ENCODE measurements around the gene SMIM21. TPM values are rescaled to one million over a fixed set of nuclear protein-coding genes. Genes with fewer than 3 reads are reported as not detected.
A peak's percentile ranks its signal among the peaks of the same experiment; 100 is the strongest.

Gene SMIM21
- total RNA-seq, result not detected
- long read RNA-seq, result 0 reads

DNA sequence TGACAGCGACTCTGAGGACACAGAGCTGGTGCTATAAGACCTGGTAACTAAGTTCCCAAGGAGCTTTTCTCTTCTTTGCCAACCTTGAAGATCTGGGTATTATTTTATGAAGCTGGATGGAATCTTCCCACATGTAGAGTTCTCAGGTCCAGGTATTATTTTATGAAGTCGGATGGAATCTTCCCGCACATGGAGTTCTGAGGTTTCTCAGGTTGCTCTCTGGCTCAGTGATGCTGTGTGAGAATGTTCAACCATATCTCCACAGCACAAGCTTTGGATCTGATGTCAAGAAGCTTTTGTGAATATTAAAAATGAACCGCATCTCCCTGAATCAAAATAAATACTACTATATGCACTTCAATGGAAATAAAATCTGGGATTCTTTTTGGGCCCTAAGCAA is at the start of gene SMIM21:
SMIM21 (minus strand) TSS at position 101 of the 400 bp plus-strand sequence. CDS start 140 bp downstream, outside the sequence.
- no peak for ATAC-seq
- intact Hi-C loops (cut with DNase I), result no loop called here
- no peak for DNase-seq

DNA sequence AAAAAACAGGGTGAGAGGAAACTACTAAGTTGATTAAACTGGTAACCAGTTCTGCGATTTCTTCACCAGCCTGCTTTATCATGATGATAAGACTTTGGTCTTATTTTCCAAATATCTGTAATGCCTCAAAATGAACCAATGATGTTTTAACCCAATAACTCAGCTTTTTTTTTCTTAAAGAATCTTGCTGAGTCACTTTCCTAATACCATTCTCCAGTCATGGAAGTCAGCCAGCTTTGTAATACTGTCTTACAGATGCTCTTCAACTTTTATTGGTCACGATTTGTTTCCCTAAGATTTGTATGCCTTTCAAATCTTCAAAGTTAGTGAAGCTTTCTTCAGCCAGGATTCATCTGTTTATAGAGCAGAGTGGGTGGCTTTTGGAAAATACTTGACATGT is 47.7 kb upstream of the SMIM21 start:
- ATAC-seq (no peak), DNase-seq (no peak)
- intact Hi-C loops (cut with DNase I), result loop anchor here in 1 of 2 donors (5.0 to 10.0 kb wide), 2 partner anchors 270 to 823 kb away; partner anchors contain the start of gene PTGR3

- intact Hi-C loops (cut with DNase I), result loop anchor here in 1 of 2 donors (10.0 kb wide), 1 partner anchor 270 kb away; the partner anchor contains the start of gene PTGR3
- ATAC-seq (no peak), DNase-seq (no peak)
These were observed 46.8 kb upstream of the SMIM21 start for GRCh38 chr18:75474332-75474731.

DNA sequence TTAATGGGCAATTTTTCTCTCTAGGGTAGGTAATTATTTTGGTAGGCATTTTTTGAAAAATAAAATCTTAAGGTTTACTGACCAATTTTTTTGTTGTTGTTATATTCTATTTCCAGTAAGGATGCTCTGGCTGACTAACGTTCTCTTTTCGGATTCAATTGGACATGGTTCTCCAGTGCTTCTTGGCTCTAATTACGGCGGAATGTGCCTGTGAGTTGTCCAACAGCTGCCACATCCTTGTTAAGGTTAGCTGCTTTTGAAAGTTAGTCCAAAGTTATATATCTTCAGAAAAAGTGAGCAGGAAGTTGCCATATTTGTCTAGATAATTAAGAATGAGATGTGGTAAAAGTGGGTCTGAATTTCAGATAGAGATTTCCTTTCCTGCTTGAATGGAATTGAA is 45.8 kb upstream of the SMIM21 start:
- intact Hi-C loops (cut with DNase I), result loop anchor here in 1 of 2 donors (10.0 kb wide), 1 partner anchor 269 kb away; the partner anchor contains the start of gene PTGR3

GRCh38 chr18:75472906-75473305 is 45.4 kb upstream of the SMIM21 start:
- ATAC-seq (no peak), DNase-seq (no peak)
- intact Hi-C loops (cut with DNase I), result loop anchor here in 1 of 2 donors (10.0 kb wide), 1 partner anchor 268 kb away; the partner anchor contains the start of gene PTGR3

More for the DNA sequence above, 45.8 kb upstream of the SMIM21 start:
- DNase-seq (no peak), ATAC-seq (no peak)

- intact Hi-C loops (cut with DNase I), result loop anchor here in 1 of 2 donors (10.0 kb wide), 1 partner anchor 268 kb away; the partner anchor contains the start of gene PTGR3
These were observed 44.9 kb upstream of the SMIM21 start for GRCh38 chr18:75472396-75472795.

DNA sequence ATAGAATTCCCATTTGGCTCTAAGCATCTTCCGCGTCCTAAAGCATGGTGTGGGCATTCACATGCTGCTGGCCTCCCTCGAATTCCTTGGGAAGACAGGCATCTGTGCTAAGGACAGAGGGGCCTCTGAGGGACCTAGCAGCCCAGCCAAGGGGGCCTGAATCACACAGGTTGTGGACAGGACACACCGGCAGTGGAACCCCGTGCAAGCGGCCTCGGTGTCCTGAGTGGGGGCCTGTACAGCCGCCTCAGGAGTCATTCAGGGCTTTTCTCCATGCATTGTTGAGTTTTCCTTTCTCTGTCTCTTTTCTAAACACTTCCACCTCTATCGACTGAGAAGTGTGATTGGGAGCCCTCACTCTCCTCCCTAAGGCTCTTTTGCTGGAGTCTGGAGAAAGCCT is 44.3 kb upstream of the SMIM21 start:
- no peak for ATAC-seq

More at GRCh38 chr18:75472396-75472795, 44.9 kb upstream of the SMIM21 start:
- DNase-seq, result no peak
- ATAC-seq, result no peak

DNA sequence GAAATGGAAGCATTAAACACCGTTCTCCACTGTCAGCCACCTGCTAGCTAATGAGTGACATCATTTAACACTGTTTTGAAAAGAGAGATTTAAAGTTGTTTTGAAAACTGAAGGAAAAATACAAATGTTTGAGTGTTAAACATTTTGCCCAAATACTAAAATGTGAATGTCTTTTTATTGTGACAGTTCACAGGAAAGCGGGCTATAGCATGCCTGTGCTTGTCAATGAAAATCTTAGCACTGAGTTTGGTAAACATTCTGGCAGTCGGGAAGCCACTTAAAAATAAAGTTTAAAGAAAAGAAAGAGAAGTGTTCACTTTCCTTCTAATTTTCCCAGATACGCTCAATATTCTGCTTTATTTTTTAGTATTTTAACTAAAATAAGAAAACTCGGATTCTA is 40.3 kb upstream of the SMIM21 start:
- ATAC-seq (no peak), DNase-seq (no peak)
- intact Hi-C loops (cut with DNase I), result no loop called here

More for the DNA sequence above, 44.3 kb upstream of the SMIM21 start:
- no peak for DNase-seq
- intact Hi-C loops (cut with DNase I), result loop anchor here in 1 of 2 donors (10.0 kb wide), 1 partner anchor 267 kb away; the partner anchor contains the start of gene PTGR3

DNA sequence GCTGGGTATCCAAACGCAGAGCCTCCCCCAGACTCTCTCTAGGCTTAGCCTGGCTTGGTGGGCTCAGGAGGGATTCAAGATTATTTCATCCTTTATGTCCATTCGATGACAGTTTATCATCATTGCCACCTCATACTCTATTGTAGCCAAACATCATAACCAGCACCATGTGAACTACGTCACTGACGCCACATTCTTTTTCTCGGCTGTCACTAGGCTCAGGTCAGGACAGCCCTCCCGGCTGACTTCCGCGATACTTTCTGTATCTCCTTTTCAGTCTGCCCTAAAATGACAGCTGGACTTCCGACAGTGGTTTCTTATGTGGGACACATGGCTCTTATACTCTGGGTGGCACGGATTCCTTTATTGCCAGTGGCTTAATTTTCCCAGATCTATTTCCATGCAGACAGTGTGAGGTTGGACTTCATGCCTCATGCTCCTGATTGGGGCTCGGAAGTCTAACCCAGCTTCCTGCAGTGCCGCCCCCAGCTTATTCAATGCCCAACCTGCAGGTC is 39.8 kb upstream of the SMIM21 start:
- DNase-seq, result no peak
- intact Hi-C loops (cut with DNase I), result no loop called here
- ATAC-seq, result peak in 1 of 2 donors; percentile 27

DNA sequence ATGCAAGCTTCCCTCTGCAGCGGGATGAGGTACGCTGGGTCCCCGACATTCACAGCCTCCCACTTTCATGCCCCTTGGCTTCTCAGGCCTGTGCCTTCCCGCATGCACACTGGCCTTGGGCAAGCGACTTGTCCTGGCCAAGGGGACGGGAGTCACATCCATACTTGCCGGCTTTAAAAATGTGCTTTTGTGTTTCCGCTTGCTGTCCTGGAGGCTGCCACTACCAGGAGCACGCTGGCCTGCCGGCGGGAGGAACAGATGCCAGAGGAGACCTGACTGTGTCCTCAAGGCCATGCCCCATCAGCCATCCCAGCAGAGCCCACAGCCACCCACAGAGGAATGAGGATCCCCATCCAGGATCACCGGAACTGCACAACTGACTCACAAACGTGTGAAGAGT is 36.9 kb upstream of the SMIM21 start:
- no peak for DNase-seq
- no peak for ATAC-seq
- intact Hi-C loops (cut with DNase I), result no loop called here

DNA sequence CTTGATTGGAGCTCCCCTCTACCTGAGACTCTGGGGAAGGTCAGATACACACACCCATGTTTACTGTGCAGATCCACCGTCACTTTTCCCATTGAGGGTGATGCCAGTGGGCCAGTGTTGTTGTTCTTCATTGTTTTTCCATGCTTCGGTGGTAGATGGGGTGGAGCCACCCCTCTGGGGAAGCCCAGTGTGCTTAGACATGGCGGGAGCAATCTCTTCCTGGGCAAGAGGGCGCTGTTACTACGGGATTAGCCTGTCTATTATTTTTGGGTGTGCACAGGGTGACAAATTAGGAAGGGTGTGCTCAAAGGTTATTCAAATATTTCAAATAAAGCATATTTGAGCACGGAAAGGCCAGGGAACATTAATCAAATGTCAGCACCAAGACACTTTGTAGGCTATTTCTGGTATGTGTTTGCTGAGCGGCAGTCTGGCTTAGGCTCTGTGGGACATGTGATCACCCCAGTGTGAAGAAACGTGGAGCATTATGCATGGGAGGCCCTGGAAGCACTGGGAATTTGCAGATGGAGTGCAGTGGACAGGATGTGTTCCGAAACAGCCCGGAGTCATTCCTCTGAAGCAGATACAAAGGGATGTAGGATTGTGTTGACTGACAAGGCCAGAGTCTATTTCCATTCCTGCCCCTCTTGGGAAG is 34.8 kb upstream of the SMIM21 start:
- peak; percentile 67 to 80 for ATAC-seq
- intact Hi-C loops (cut with DNase I), result no loop called here

DNA sequence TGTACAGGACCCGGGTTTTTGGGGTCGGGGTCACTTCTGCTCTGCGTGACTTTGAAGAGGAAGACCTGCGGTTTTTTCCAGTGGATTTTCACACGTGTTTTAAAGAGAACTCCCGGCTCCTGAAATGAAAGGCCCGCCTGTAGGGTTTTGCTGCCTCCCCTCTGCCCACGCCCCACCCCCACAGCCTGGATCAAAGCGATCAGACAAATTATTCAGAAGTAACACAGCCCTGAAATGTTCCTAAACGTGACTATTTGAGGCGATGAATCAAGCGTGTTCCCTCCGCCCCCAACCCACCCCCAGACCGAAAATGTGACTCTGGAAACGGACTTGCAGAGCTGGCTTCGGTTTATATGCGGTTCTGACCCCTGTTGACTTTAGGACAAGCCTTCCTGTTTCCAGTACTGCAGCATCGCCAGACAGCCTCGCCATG is 28.7 kb upstream of the SMIM21 start:
- intact Hi-C loops (cut with DNase I), result no loop called here
- ATAC-seq, result peak in 1 of 2 donors; percentile 34

More for the DNA sequence above, 34.8 kb upstream of the SMIM21 start:
- no peak for DNase-seq

DNA sequence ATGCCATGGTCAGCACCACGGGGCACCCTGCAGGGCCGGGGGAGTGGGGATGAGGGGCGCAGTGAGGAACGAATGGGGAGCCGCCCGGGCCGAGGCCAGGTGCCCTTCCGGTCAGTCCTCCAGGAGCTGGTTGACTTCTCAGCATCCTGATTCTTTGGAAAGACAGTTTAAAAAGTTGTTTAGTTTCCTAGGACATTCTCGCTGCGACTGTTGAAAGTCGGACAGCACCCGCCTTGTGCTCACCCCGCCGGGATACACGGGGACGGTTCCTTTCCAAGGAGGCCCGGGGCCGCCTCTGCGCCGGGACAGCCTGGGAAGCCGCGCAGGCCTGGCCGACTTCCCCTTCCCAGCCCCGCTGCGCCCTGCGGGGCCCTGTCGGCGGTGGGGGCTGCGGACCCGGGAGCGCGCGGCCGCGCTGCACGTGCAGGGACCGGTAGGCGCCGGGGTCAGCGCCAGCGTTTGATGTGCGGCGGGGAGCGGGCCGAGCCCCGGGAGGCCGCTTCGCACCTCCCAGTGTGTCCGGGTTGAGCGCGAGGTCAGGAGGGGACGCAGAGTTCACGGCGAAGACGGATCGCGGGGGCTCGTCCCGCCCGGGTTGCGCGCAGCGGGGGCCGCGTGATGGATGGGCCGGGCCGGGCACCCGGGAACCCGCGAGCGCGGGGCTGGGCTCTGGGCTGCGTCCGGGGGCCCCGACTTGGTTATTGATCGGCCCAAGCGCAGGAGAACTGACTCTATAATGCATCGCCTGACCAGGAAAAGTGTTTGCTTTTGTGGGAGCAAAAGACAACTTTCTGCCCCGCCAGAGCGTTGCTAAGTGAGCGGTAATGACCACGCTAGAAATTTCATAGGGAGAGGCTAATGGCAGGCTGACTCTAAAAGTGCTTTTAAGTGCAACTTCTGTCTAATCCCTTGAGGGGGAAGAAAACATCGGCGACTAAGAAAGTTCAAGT is 28.0 kb upstream of the SMIM21 start:
- intact Hi-C loops (cut with DNase I), result no loop called here
- ATAC-seq, result peak; percentile 80 to 87
- peak; percentile 40 for DNase-seq

More for the DNA sequence above, 28.7 kb upstream of the SMIM21 start:
- DNase-seq, result no peak

DNA sequence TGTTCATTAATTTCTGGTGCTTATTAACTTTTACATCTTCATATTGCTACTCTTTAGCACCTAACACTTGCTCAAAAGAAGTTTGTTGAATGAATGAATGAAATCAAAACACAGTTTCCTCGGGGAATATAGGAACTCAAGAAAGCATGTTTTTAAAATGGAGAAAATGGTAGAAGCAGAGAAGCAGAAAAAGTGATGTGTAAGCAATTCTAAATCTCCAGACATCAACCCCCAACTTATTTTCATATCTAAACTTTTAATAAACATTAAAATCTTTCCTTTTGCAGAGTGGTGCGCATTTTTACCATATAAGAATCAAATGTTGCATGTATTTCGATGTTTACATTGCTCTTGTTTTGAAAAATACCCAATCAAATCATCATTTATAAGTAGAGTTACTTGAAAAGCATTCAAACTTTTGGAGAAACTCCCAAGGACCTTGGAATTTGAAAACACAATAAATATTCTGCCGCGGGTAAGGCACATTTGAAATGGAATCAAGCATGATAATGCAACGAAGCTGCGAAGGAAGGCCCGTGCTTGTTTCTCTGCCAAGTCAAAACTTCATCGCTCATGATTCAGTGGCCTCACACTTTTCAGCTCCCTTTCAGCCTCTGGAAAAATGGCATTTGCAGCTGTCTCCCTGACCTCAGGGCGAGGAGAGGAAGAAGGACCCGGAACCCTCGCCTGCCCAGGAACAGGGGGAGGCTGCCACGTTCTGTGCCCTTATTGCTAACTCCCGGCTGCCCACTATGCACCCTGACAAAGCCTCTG is 26.7 kb upstream of the SMIM21 start:
- intact Hi-C loops (cut with DNase I), result no loop called here
- ATAC-seq (no peak), DNase-seq (no peak)

- DNase-seq (no peak), ATAC-seq (no peak)
- intact Hi-C loops (cut with DNase I), result no loop called here
These were observed 23.4 kb upstream of the SMIM21 start for GRCh38 chr18:75450906-75451305.

DNA sequence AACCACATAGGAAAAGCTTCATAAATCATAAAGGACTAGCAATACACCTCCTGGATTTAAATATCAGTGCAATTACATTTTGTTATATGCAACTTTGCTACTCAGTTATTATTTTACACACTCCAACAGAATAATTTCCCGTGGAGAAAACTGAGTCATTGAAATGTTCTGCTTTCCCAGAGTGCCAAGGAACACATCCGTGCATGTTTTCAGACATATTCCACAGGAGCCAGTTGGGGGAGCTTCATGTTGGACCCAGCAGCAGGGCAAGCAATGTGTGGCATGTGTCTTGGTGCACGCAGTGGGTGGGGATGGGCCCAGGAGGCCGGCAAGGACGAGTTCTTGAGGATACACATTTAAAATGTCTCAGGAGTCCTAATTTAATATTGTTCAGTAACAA is 14.4 kb upstream of the SMIM21 start:
- no peak for DNase-seq
- no peak for ATAC-seq
- intact Hi-C loops (cut with DNase I), result no loop called here

DNA sequence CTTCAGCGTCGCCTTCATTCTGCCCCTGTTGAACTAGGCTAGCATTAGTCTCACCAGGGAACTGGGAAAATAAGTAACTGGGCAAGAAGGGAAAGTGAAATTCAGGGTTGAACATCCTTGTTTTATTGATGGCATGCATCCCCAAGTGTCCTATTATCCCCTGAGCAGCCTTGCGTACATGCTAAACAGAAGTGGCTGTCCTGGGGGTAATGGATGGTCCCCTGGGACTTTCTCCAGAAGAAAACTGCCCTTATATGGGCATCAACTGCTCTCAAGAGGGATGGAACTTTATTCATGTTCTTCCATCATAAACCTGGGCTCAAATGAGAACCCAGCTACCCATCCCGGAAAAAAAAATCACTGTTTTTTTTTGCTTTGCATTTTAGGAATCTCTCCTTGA is 11.8 kb upstream of the SMIM21 start:
- no peak for DNase-seq
- ATAC-seq, result no peak
- intact Hi-C loops (cut with DNase I), result no loop called here

- ATAC-seq, result no peak
- intact Hi-C loops (cut with DNase I), result no loop called here
- no peak for DNase-seq
These were observed 11.4 kb upstream of the SMIM21 start for GRCh38 chr18:75438891-75439290.

- DNase-seq (no peak), ATAC-seq (no peak)
- intact Hi-C loops (cut with DNase I), result no loop called here
These were observed 10.5 kb upstream of the SMIM21 start for GRCh38 chr18:75437979-75438378.
